ENCODE measurements around the gene PRR33.

PRR33 gene

DNA sequence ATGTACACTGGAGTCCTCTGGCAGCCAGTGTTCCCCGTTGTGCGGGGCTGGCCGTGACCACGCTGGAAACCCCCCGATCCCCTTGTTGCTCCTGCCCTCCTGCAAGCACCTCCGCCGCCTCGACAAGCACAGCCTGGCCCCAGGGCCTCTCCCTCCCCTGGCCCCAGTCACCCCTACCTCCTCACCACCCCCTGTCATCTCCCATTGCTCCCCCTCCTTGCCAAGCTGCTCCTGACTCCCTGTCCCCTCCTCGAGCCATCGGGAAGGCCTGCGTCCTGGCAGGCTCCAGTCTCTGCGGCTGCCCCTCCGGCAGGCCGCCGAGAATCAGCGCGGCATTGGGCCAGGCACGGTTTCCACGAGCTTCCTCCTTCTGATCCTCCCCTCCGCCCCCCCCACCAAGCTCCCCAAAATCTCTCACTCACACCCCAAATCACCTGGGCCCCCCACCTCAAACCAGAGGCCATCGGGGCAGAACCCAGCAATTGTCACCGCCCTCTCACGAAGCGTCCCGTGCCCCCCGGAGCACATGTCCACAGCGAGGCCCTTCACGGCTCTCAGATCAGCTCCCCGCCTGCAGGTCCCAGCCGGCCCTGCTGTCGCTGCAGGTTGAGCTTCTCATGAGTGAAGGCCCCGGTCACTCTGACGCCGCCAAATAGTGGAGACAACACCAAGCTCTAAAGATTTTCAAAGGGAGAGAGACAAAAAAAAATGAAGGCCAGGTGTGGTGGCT, 44.5 kb downstream of the PRR33 start:
- no peak for DNase-seq (ENCODE audit: low read depth)

DNA sequence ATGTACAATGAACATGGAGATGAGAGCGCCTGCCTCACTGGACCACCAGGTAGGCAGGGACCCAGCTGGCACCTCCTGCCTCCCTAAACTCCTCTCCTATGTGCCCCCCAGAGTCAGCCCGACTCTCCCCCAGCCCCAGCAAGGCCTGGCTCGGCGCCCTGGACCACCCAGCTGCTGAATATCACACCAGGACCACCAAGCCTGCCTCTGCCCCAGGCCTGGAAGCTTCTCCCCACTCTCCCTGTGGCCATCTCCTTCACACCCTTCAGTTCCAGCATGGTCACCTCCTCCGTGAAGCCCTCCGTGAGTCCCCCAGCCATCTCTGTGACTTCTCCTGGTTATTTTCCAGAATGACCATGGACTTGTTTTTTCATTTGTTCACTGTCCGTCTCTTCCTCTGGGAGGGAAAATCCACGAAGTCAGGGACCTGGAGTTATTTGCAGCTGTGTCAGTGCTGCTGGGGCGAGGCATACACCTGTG, 45.2 kb downstream of the PRR33 start:
- DNase-seq (ENCODE audit: low read depth): no peak

DNA sequence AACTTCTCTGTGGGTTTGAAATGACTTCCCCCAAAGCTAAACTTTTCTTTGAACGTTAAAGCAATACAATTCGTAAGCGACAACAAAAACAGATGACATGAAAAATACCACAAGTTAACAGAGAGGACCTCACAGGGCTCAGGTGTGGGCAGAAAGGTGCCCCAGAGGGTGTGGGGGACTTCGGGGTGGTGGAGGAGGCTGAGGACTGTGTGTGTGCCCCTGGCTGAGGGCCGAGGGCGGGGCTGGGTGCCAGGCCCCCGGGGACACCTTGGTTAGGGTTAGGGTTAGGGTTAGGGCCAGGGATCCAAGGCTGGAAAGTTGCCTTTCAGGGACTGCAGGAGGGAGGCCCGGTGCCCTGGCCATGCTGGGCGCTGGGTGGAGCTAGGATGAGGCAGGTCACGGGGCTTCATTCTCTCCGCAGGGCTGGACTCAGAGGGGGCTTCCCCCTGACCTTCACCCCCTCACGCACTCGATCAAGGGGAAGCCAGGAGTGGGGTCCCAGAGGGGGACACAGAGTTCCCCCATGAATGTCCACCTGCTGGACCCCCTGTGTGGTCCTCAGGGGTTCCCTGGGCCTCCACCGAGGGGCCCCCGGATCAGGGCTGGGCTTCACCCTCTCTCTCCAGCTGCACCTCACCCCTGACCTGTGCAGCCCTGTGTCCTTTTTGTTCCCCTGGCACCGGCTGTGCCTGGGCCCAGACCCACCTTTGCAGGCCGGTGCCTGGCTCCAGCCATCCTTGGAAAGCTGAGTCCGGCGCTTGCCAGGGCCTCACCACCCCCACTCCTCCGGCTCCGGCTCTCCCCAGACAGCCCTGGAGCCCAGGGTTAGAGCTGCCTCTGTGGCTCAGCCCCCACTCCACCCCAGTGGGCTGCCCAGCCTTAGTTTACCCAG, 45.9 kb downstream of the PRR33 start:
- DNase-seq (ENCODE audit: low read depth): no peak

DNA sequence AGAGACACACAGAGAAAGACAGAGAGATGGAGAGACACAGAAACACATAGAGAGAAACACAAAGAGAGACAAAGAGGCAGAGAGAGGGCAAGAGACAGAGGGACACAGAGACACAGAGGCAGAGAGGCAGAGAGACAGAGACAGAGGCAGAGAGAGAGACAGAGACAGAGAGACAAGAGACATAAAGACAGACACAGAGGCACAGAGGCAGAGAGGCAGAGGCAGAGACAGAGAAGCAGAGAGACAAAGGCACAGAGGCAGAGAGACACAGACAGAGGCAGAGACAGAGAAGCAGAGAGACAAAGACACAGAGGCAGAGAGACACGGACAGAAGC, 46.6 kb downstream of the PRR33 start:
- no peak for DNase-seq (ENCODE audit: low read depth)

DNA sequence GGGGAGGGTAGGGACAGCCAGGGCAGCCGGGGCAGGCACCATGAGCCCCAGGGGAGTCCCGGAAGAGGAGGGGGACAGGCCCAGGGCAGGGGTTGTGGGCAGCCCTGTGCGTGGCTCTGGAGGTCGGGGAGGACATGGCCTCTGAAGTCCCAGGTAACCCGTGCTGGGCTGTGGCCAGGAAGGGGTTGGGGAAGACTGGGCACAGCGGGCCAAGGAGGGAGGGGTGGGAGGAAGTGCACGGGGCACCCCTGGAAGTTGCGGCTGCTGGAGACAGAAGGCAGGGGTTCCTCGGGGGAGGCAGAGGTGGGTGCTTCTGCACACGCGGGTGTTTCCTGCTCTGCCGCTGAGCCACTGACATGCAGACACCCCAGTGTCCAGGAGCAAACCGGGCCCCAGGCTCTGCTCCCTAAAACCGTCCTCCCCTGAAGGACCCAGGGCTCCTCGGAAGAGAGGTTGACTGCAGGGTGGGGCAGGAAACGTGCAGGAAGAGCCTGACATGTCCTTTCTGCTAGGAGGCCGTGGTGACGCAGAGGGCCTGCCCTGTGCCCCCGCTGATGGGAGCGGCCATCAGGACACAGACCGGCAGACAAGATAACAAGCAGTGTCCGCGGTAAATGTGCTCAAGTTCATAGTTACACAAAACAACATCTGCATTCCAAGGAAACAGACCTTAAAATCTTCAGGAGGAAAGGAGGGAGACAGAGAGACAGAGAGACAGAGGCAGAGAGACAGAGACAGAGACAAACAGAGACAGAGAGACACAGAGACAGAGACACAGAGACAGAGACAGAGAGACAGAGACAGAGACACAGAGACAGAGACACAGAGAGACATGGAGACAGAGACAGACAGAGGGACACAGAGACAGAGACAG, 47.2 kb downstream of the PRR33 start:
- no peak for DNase-seq (ENCODE audit: low read depth)

DNA sequence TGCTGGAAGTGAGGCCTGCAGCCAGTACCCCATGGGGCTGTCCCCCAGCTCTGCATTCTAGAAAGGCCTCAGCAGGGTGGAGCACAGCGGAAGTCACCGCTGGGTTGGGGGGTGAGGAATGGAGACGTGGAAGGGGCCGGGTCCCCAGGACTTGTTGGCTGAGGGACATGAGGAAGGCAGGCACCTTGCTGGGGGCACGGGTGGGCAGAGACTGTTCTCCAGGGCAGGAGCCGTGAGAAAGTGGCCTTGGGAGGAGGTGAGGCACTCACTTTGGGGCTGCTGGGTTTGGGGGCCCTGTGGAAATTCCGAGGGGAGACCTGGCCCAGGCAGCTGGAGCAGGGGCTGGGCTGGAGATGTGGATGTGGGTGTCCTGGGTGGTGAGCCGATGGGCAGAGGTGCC, 47.9 kb downstream of the PRR33 start:
- no peak for DNase-seq (ENCODE audit: low read depth)

DNA sequence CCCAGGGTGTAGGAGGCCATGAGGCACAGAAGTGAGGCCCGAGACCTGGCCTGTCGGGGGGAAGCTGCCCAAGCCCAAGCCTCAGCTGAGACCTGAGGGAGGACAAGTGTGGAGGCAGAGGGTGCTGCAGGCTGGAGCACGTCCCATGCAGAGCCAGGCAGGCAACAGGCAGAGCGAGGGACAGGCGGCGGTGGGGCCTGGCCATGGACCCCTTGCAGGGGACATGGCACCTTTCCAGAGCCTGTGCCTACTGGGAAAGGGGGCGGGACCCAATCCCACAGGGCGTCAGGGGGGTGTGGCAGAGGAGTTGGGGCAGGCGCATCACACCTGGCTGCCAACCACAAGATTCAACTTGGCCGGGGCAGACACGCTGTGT, 48.6 kb downstream of the PRR33 start:
- DNase-seq (ENCODE audit: low read depth): no peak

DNA sequence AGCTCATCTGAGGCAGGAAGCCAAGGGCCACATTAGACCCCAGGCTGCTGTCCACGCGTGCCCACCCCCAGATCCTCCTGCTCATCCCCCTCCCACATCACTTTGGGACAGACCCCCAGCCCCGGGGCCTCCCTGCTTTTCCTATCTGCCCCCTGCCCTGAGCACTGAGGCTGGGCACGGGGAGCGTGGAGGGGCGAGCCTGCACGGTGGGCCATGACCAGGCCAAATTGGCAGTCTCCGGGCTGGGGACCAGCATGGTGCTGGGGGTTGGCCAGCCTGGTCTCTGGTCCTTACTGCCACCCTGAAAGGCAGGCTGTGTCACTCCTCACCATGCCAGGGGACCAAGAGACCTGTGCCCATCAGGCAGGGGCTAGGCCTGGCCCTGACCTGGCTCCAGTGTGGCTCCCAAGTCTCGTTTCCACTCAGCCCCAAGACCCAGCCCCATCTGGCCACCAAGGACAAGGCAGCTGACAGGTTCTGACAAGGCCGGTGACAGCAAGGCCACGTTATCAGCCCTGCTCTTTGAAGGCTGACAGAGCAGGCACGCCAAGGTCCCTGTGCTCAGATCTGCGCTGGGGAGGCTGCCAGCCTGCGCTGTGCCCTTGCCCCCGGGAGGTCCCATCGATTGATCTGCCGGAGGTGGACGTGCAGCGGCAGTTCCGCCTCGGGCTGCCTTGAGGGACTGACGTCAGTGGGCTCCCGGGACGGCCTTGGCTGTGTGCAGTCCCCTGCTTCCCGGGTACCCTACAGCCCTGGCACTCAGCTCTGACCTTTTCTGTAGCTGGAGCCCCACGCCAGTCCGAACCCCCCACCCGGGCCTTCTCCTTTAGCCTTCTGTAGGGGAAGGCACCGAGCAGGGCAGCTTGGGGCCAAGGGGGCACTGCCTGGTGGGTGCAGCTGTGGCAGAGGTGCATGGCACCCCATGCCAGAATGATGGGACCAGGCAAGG, 49.3 kb downstream of the PRR33 start:
- DNase-seq (ENCODE audit: low read depth): no peak

DNA sequence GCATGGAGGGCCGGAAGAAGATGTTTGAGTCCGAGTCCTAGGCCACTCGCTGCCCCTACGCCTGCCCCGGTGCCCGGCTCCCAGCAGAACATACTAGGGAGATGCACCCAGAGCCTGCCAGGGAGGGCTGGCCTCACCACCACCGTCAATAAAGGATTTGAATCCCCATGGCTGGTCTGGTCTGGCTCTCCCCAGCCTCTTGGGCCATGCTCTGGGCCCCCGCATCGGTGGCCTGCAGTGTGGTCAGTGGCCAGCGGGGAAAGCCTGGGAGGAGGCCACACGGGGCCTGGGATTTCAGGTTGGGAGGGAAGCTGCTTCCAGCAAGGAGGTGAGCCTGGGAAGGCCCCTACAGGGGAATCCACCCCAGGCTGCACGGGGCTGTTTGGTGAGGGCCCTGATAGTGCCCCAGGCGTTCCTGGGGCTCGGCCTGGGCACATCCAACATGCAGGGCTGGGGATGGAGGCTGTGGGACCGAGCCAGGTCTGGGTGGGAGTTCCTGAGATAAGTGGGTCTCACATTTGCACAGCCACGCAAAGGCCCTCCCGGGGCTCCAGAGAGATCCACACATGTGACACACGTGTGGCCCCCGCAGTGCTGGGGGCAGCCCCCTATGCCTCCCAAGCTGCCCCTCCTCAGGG, 50.1 kb downstream of the PRR33 start:
- DNase-seq (ENCODE audit: low read depth): no peak

DNA sequence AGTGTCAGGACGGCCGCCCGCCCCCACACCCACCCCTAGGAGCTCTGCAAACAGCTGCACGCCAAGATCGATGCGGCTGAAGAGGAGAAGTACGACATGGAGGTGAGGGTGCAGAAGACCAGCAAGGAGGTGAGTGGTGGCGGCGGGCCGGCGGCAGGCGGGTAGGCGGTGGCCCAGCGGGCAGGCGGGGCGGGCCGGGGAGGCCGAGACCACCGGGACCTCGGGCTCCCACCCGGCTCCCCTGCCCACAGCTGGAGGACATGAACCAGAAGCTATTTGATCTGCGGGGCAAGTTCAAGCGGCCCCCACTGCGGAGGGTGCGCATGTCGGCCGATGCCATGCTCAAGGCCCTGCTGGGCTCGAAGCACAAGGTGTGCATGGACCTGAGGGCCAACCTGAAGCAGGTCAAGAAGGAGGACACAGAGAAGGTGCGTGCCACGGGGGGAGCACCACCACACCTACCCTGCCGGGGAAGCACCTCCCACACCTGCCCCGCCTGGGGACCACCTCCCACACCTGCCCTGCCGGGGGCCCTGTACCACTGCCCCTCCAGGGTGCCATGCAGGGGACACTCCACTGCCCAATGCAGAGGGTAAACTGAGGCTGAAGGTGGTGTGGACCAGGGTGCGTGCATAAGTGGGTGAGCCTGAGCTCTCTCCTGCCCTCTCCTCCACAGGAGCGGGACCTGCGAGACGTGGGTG, 50.8 kb downstream of the PRR33 start:
- DNase-seq (ENCODE audit: low read depth): no peak

DNA sequence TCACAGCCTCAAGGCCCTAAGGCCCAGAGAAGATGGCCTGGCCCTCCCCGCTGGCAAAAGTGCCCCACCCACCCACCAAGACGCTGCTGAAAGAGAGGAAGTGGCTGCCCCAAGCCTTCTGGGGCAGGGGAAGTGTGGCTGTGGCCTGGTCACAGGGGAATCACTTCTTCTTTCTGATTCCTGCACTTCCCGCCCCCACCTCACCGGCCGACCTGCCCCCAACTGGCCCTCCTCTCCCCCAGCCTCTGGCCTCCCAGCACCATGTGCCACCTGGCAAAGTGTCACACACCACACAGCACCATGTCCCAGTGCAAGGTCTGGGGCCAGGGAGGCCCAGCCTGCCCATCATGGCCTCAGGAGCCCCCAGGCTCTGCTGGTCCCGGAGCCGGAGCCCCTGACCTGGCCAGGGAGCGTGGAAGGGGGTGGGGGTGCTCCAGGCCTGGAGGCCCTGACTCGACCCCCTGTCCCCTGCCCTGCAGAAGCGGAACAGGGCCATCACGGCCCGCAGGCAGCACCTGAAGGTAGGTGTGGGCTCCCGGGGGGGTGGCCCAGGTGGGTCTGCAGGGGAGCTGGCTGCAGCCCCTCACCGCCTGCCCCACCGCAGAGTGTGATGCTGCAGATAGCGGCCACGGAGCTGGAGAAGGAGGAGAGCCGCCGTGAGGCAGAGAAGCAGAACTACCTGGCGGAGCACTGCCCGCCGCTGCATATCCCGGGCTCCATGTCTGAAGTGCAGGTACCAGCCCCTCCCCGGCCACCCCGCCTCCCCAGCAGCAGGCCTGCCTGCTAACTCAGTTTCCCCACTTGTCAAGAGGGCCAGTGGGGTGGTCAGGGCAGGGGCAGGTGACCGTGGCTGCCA, 51.5 kb downstream of the PRR33 start:
- DNase-seq (ENCODE audit: low read depth): no peak

DNA sequence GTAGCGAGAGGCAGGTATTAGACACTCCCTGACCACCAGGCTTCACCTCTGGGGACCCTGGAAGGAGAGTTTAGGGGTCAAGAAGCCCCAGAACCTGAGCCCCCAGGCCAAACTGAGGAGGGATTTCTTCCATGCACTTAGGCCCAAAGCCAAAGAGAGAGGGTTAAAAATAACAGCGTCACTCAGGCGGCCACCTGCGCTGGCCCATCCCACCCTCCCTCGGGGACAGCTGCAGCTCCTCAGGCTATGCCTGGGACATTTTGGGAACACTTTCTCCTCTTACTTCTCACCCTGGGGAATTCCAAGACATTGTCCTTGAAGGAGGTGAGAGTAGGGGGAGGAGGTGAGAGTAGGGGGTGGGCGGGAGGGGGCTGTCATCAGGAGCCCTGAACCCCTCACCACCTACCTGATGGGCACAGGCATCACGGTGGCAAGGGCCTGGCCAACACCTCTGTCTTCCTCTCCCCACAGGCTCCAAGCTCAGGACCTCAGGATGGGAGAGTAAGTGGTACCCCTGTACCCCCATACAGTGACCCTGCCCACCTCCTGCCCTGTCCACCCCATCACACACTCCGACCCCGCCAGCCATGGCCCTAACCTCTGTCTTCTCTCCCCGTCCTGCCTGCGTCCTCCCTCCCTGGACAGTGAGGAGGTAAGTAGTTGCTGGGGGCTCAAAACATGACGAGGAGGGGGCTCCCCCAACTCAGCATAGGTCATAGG, 52.3 kb downstream of the PRR33 start:
- no peak for DNase-seq (ENCODE audit: low read depth)

DNA sequence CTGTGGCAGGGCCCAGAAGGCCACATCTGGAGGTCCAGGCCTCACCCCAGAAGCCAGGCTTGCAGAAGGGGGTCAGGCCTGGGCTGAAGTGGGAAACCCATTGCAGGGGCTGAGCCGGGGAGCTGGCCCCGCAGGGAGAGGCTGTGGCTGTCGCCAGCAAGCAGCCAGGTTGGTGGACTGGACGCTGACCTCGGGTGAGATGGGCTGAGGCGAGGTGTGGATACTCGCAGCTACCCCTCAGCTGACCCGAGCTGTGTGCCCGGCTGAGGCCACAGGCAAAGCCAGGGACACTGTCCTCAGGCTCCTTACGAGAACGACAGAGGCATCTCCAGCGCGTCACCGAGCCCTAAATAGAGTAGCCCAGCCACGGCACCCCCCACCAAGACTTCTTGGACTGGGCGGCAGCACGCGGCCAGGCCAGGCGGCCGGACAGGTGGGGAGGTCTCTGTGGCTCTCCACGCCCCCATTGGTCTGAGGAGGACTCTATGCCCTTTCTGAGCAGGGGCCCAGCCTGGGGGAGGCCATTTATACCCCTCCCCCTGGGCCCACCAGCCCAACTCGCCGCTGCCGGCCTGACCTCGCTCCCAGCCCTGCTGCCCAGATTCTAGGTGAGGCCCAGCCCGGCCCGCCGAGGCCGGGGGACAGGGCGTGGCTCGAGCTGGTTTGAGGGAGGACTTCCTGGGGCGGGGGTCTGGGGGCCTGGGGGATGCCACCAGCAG, 53.1 kb downstream of the PRR33 start, which contains the start of gene TNNI2:
Gene TNNI2 (plus strand): TSS at position 556 of the 719 bp plus-strand sequence. CDS start 716 bp downstream, outside the sequence.
- DNase-seq (ENCODE audit: low read depth): no peak

Data from HS-27A (cell line).